Hematopoietic multipotent progenitor cell treated with erythropoietin and hydrocortisone succinate and interleukin-3 and kit ligand, for 4 days (in vitro differentiated cells): Measurements from ENCODE around the gene CYP1A1.
A peak's percentile ranks its signal among the peaks of the same experiment; 100 is the strongest.

ENCODE experiments used
- DNase-seq: peaks from one replicate; pipeline ENCODE4 v3.0.0-alpha.2; 2015

CYP1A1 gene

DNA sequence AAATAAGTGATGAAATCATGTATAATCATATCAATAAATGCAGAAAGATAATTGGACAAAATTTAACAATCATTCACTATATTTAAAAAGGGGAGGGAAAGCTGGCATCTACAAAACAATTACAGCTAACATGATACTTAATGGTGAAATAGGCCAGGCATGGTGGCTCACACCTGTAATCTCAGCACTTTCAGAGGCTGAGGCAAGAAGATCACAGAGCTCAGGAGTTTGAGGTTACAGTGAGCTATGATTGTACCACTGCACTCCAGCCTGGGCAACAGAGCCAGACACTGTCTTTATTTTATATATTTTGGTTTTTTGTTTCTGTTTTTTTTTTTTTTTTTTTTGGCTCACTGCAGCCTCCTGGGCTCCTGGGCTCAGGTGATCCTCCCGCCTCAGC is 41.6 kb downstream of the CYP1A1 start:
- DNase-seq = no peak

DNA sequence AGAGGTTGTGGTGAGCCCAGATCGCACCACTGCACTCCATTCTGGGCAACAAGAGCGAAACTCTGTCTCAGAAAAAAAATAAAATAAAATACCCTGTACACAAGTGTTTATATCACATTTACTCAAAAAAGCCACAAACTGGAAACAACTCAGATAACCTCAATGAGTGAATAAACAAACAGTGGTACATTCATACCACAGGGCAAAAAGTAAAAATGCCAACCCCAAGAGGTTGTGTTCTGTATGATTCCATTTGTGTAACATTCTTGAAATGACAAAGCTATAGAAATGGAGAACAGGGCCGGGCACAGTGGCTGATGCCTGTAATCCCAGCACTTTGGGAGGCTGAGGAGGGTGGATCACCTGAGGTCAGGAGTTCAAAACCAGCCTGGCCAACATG is 42.4 kb downstream of the CYP1A1 start:
- no peak for DNase-seq

DNA sequence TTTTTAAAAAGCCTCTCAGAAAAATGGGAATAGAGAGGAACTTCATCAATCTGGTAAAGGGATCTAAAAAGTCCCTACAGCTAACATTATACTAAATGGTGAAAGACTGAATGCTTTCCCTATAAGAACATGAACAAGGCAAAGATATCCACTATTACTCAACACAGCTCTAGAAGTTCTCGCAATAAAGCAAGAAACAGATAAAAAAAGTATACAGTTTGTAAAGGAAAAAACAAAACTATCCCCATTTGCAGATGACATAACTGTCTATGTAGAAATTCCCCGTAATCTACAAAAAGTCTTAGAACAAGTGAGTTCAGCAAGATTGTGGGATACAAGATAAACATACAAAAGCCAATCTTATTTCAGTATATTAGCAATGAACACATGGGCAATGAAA is 44.9 kb downstream of the CYP1A1 start:
- peak; percentile 9 for DNase-seq

DNA sequence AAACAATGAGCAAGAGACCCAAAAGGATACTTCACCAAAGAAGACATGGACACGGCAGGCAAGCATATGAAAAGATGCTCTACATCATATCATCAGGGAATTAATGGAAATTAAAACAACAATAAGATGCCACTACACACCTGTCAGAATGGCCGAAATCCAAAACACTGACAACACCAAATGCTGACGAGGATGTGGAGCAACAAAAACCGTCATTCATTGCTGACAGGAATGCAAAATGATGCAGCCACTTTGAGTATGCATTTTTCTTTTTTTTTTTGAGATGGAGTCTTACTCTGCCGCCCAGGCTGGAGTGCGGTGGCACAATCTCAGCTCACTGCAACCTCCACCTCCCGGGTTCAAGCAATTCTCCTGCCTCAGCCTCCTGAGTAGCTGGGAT is 48.5 kb downstream of the CYP1A1 start:
- DNase-seq = no peak

DNA sequence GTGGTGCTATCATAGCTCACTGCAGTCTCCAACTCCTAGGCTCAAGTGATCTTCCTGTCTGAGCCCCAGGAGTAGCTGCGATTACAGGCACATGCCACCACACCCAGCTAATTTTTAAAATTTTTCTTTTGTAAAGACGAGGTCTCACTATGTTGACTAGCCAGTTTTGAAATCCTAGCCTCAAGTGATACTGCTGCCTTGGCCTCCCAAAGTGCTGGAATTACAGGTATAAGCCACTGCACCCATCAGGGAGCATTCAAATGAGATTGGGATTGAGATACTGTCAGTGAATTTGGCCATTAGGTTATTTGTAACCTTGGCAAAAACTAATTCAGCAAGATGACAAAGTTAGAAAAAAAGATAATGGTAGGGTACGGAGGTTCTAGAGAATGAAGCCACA is 51.2 kb downstream of the CYP1A1 start:
- DNase-seq = no peak

DNA sequence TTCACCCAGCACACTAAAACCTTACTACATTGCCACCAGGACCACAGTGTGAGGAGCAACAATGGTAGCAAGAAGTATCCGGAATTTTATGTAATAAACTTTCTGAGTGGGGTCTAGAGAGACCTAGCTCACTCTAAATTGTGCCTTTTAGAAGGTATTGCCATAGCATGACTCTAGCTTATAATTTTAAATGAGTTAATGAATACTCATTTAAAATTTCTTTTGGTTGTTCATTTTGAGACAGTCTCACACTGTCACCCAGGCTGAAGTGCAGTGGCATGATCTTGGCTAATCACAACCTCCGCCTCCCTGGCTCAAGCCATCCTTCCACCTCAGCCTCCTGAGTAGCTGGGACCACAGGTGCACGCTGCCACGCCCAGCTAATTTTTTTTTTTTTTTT is 55.7 kb downstream of the CYP1A1 start:
- no peak for DNase-seq
